ENCODE results near the gene UBE2O. TPM values are rescaled to one million over a fixed set of nuclear protein-coding genes. Genes with fewer than 3 reads are reported as not detected.

UBE2O gene
- total and polyA plus RNA-seq, 7 donors = 6.2 to 26.3 (median 12.9) TPM

DNA sequence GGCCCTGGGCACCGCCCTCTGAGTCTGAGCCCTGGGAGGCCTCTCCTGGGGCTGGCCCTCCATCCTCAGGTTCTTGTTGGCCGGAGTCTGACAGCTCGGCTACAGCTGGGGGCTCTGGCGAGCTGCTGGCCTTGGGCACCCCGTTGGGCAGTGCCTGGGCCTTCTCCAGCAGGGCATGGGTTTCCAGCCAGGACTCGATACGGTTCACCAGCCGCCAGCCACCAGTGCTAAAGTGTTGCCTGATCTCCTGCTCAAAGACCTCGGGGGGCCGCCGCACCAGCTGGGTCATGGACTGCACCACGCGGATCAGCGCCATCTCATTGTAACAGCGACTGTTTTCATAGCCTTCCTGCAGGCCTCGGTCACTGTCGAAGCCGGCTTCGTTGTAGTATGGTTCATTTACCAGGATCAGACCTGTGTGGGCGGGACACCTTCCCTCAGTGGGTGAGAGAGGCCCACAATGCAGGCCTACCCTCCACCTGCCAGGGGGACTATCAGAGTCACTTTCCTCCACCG lies 61.7 kb downstream of the UBE2O start:
- DNase-seq = no peak
- Histone ChIP-seq H3K9me3 (no peaks in the 10 kb centered on the region), H3K4me1 (peaks cover 0 to 7% (median 3%) of the 10 kb centered on the region in 4 donors), H3K27ac (no peak overlapping the region), H3K4me3 (no peak overlapping the region), H3K36me3 (peaks cover 6 to 51% (median 15%) of the 10 kb centered on the region in 4 donors), H3K27me3 (no peaks in the 10 kb centered on the region)
- 95 to 97% methylated on average over 21 of the region's 21 CpGs for WGBS, 2 donors
- intact Hi-C loops (cut with DNase I) = no loop called here
- TF ChIP-seq POLR2AphosphoS5 (IDR thresholded peaks at IDR 0.05) (no peak), POLR2A (IDR thresholded peaks at IDR 0.05) (no peak), EP300 (IDR thresholded peaks at IDR 0.05) (no peak)
- TF ChIP-seq, protein P1, sequence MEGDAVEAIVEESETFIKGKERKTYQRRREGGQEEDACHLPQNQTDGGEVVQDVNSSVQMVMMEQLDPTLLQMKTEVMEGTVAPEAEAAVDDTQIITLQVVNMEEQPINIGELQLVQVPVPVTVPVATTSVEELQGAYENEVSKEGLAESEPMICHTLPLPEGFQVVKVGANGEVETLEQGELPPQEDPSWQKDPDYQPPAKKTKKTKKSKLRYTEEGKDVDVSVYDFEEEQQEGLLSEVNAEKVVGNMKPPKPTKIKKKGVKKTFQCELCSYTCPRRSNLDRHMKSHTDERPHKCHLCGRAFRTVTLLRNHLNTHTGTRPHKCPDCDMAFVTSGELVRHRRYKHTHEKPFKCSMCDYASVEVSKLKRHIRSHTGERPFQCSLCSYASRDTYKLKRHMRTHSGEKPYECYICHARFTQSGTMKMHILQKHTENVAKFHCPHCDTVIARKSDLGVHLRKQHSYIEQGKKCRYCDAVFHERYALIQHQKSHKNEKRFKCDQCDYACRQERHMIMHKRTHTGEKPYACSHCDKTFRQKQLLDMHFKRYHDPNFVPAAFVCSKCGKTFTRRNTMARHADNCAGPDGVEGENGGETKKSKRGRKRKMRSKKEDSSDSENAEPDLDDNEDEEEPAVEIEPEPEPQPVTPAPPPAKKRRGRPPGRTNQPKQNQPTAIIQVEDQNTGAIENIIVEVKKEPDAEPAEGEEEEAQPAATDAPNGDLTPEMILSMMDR (IDR thresholded peaks at IDR 0.05) = no peak

DNA sequence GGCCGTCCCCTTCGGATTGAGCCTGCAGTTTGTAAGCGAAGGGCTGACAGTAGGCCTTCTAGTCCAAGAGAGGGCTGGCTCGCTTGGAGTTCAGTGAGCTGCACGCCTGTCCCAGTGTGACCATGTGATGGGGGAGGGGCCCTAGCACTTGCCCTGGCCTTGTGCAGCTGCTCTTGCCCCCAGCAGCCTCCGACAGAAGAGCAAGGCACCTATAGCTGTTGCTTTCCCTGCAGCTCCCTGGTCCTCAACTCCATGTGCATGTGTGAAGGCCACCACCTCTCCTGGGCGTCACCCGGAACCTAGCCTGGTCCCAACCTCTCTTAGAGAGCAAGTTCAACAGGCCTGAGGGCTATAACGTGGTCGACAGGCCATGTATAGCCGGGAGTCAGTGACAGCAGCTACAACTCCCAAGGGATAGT lies 62.9 kb downstream of the UBE2O start:
- intact Hi-C loops (cut with DNase I) = no loop called here
- H3K27me3 ChIP-seq = peaks cover 0 to 7% (median 3%) of the 10 kb centered on the region in 3 donors
- no peak overlapping the region for H3K4me3 ChIP-seq
- 89% methylated on average over 11 of the region's 11 CpGs for WGBS, 2 donors
- peaks cover 0 to 19% (median 15%) of the 10 kb centered on the region in 4 donors for H3K4me1 ChIP-seq
- DNase-seq = no peak
- H3K9me3 ChIP-seq = no peaks in the 10 kb centered on the region
- peaks cover 0 to 39% (median 6%) of the 10 kb centered on the region in 4 donors for H3K36me3 ChIP-seq
- TF ChIP-seq POLR2AphosphoS5 (IDR thresholded peaks at IDR 0.05) = no peak
- no peak for TF ChIP-seq POLR2A (IDR thresholded peaks at IDR 0.05)
- TF ChIP-seq, protein P1 (IDR thresholded peaks at IDR 0.05) = no peak
- TF ChIP-seq EP300 (IDR thresholded peaks at IDR 0.05) = no peak
- H3K27ac ChIP-seq = no peak overlapping the region

- intact Hi-C loops (cut with DNase I) = no loop called here
- H3K27ac ChIP-seq = no peak overlapping the region
- WGBS, 2 donors = 91 to 92% methylated on average over 16 of the region's 16 CpGs
- no peak overlapping the region for H3K4me3 ChIP-seq
- peaks cover 0 to 9% (median 3%) of the 10 kb centered on the region in 3 donors for H3K27me3 ChIP-seq
- TF ChIP-seq POLR2A (IDR thresholded peaks at IDR 0.05) (no peak), POLR2AphosphoS5 (IDR thresholded peaks at IDR 0.05) (no peak), EP300 (IDR thresholded peaks at IDR 0.05) (no peak)
- TF ChIP-seq, protein P1 (IDR thresholded peaks at IDR 0.05) = no peak
- peaks cover 0 to 25% (median 21%) of the 10 kb centered on the region in 4 donors for H3K4me1 ChIP-seq
- H3K9me3 ChIP-seq = no peaks in the 10 kb centered on the region
- no peak for DNase-seq
- H3K36me3 ChIP-seq = peaks cover 0 to 31% (median 6%) of the 10 kb centered on the region in 4 donors
These were observed 63.7 kb downstream of the UBE2O start for GRCh38 chr17:76388966-76389888.

DNA sequence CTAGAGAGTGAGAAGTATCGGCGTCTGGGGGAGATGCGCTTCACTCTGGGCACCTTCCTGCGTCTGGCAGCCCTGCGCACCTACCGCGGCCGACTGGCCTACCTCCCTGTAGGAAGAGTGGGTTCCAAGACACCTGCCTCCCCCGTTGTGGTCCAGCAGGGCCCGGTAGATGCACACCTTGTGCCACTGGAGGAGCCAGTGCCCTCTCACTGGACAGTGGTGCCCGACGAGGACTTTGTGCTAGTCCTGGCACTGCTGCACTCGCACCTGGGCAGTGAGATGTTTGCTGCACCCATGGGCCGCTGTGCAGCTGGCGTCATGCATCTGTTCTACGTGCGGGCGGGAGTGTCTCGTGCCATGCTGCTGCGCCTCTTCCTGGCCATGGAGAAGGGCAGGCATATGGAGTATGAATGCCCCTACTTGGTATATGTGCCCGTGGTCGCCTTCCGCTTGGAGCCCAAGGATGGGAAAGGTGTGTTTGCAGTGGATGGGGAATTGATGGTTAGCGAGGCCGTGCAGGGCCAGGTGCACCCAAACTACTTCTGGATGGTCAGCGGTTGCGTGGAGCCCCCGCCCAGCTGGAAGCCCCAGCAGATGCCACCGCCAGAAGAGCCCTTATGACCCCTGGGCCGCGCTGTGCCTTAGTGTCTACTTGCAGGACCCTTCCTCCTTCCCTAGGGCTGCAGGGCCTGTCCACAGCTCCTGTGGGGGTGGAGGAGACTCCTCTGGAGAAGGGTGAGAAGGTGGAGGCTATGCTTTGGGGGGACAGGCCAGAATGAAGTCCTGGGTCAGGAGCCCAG lies 65.8 kb downstream of the UBE2O start:
- Histone ChIP-seq H3K27me3 (peaks cover 7 to 25% (median 14%) of the 10 kb centered on the region in 3 donors), H3K4me3 (no peak overlapping the region), H3K9me3 (no peaks in the 10 kb centered on the region), H3K4me1 (peaks cover 0 to 45% (median 41%) of the 10 kb centered on the region in 4 donors), H3K27ac (no peak overlapping the region), H3K36me3 (peaks cover 0 to 21% (median 6%) of the 10 kb centered on the region in 4 donors)
- WGBS, 2 donors = 77 to 94% methylated on average over 31 of the region's 31 CpGs
- TF ChIP-seq EP300 (IDR thresholded peaks at IDR 0.05) (no peak), POLR2A (IDR thresholded peaks at IDR 0.05) (no peak), POLR2AphosphoS5 (IDR thresholded peaks at IDR 0.05) (no peak)
- TF ChIP-seq, protein P1 (IDR thresholded peaks at IDR 0.05) = no peak
- no peak for DNase-seq
- intact Hi-C loops (cut with DNase I) = no loop called here
